Astrocyte of the spinal cord (primary cell): ENCODE data around the gene ITPR2.

ENCODE experiments used
- DNase-seq: peaks from one replicate; pipeline ENCODE4 v3.0.0; 2011; ENCODE audit warnings: low read depth, low spot score
- H3K4me3 ChIP-seq: 2 replicates; pipeline ENCODE4 v1.5.1; 2011; ENCODE audit warnings: low read depth, mild to moderate bottlenecking, low read length, moderate library complexity
- in situ Hi-C: cut with HindIII; loops from 2 replicates; pipeline ENCODE4 v1.10.0; 2017; ENCODE audit warnings: low sequenced_read_pairs
- TF ChIP-seq, protein P1 (sequence below): IDR thresholded peaks from 2 replicates; pipeline ENCODE4 v1.5.1; 2012; ENCODE audit warnings: low read depth, mild to moderate bottlenecking, low read length, inconsistent platforms

ITPR2 gene

DNA sequence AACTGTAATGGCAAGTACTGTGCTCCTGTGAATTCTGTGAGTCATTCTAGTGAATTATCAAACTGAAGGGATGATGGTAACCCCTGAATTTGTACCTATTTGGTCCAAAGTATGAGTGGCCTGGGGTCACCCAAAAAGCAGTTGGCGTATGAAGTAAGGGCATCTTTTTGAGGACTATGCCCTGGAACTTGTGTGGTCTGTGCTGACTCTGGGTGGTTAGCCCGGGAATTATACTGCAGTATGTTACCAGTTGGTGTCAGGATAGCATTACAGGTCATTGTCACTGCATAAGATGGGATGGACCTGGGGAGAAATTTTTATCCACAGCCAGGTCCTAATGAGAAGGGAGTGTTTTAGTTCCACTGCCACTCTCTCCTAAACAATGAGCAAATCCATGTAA is 462.9 kb downstream of the ITPR2 start:
- in situ Hi-C loops = no loop called here
- no peak for DNase-seq
- TF ChIP-seq, protein P1, sequence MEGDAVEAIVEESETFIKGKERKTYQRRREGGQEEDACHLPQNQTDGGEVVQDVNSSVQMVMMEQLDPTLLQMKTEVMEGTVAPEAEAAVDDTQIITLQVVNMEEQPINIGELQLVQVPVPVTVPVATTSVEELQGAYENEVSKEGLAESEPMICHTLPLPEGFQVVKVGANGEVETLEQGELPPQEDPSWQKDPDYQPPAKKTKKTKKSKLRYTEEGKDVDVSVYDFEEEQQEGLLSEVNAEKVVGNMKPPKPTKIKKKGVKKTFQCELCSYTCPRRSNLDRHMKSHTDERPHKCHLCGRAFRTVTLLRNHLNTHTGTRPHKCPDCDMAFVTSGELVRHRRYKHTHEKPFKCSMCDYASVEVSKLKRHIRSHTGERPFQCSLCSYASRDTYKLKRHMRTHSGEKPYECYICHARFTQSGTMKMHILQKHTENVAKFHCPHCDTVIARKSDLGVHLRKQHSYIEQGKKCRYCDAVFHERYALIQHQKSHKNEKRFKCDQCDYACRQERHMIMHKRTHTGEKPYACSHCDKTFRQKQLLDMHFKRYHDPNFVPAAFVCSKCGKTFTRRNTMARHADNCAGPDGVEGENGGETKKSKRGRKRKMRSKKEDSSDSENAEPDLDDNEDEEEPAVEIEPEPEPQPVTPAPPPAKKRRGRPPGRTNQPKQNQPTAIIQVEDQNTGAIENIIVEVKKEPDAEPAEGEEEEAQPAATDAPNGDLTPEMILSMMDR = no peak
- no peak overlapping the region for H3K4me3 ChIP-seq

- no peak overlapping the region for H3K4me3 ChIP-seq
- in situ Hi-C loops = no loop called here
- TF ChIP-seq, protein P1 = no peak
- peak; percentile 83 for DNase-seq
Observed at GRCh38 chr12:26369588-26369987, 463.4 kb downstream of the ITPR2 start.

DNA sequence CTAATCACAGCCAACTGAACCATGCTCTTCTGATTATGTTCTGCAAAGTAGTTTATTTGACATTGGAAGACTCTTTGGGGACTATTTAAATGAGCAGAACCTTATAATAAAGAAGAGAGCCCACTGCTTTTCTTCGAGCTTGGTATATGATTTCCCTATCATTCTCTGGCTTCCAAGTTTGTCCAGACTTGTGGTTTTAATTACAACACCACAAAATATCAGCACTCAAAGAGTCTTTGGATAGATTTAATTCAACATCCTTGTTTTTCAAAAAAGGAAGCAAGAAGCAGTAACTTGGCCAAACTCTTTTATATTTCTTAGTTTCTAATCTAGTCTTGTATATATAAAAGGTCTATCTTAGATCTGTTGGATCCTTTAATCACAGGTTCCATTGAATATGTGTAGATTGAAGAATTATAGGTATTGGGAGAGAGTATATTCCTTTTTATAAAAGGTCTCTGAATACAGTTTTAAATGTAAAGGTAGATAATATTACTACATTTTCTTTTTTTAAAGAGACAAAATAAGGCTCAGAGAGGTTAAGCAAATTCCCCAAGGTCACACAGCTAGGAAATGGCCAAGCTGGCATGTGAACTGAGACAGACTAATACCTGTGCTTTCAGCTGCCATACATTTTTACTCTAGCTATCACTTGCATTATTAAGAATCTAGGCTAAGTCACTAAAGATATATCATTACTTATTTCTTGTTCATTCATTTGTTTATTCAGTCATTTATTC is 464.8 kb downstream of the ITPR2 start:
- TF ChIP-seq, protein P1 = no peak
- no peak overlapping the region for H3K4me3 ChIP-seq
- DNase-seq = no peak
- in situ Hi-C loops = no loop called here

GRCh38 chr12:26361964-26362363 is 471.0 kb downstream of the ITPR2 start:
- no peak overlapping the region for H3K4me3 ChIP-seq
- TF ChIP-seq, protein P1 = no peak
- no peak for DNase-seq
- in situ Hi-C loops = no loop called here

- DNase-seq = no peak
- in situ Hi-C loops = no loop called here
- TF ChIP-seq, protein P1 = no peak
- H3K4me3 ChIP-seq = no peak overlapping the region
Observed at GRCh38 chr12:26360062-26360461, 472.9 kb downstream of the ITPR2 start.

- DNase-seq = no peak
- in situ Hi-C loops = no loop called here
- no peak overlapping the region for H3K4me3 ChIP-seq
- TF ChIP-seq, protein P1 = no peak
Observed at GRCh38 chr12:26359576-26359975, 473.4 kb downstream of the ITPR2 start.
